ENCODE results near the gene DTNA.

The DTNA gene

DNA sequence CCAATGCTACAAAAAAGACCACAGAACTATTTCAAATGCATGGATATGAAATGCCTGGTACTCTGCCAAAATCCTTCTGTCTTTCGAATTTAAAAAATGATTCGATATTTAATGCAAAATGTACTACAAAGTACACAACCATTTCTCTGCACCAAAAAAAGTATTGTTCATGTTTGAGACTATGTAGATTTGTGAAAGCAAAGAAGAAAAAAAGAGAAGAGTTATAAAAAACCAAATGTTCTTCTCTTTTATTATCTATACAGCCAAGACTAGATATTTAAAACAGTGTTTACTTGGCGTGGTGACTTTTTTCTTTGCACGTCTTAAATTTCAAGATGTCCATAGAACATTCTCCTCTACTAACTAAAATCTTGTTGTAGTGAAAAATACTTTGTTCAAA, 89.2 kb downstream of the DTNA start:
- no peaks in the 10 kb centered on the region for H3K9me2 ChIP-seq (ENCODE audit: low read depth, low read length)
- H3K9ac ChIP-seq (ENCODE audit: low read length), result no peak overlapping the region
- no peaks in the 10 kb centered on the region for H3K79me2 ChIP-seq (ENCODE audit: insufficient read depth, low read length)
- H3K27me3 ChIP-seq (ENCODE audit: insufficient read depth, low read length), result no peaks in the 10 kb centered on the region
- no peaks in the 10 kb centered on the region for H3K4me1 ChIP-seq (ENCODE audit: insufficient read depth, low read length, severe bottlenecking)
- no peak overlapping the region for H3K4me3 ChIP-seq (ENCODE audit: low read depth, low read length, poor library complexity, severe bottlenecking)
- TF ChIP-seq, protein P1, sequence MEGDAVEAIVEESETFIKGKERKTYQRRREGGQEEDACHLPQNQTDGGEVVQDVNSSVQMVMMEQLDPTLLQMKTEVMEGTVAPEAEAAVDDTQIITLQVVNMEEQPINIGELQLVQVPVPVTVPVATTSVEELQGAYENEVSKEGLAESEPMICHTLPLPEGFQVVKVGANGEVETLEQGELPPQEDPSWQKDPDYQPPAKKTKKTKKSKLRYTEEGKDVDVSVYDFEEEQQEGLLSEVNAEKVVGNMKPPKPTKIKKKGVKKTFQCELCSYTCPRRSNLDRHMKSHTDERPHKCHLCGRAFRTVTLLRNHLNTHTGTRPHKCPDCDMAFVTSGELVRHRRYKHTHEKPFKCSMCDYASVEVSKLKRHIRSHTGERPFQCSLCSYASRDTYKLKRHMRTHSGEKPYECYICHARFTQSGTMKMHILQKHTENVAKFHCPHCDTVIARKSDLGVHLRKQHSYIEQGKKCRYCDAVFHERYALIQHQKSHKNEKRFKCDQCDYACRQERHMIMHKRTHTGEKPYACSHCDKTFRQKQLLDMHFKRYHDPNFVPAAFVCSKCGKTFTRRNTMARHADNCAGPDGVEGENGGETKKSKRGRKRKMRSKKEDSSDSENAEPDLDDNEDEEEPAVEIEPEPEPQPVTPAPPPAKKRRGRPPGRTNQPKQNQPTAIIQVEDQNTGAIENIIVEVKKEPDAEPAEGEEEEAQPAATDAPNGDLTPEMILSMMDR (IDR thresholded peaks at IDR 0.05; ENCODE audit: low read length), result no peak
- no peak for TF ChIP-seq EZH2 (IDR thresholded peaks at IDR 0.05; ENCODE audit: borderline replicate concordance, low read length)
- H3K9me3 ChIP-seq (ENCODE audit: low read length), result no peaks in the 10 kb centered on the region
- H3K4me2 ChIP-seq (ENCODE audit: low read length), result no peak overlapping the region
- no peaks in the 10 kb centered on the region for H3K36me3 ChIP-seq (ENCODE audit: insufficient read depth, low read length)
- no peaks in the 10 kb centered on the region for H3F3A ChIP-seq (ENCODE audit: insufficient read depth, low read length)
- H3K27ac ChIP-seq (ENCODE audit: low read depth, low read length, poor library complexity, severe bottlenecking), result no peak overlapping the region
- no peak overlapping the region for H2AFZ ChIP-seq (ENCODE audit: low read length)
- no peaks in the 10 kb centered on the region for H4K20me1 ChIP-seq (ENCODE audit: insufficient read depth, low read length)

DNA sequence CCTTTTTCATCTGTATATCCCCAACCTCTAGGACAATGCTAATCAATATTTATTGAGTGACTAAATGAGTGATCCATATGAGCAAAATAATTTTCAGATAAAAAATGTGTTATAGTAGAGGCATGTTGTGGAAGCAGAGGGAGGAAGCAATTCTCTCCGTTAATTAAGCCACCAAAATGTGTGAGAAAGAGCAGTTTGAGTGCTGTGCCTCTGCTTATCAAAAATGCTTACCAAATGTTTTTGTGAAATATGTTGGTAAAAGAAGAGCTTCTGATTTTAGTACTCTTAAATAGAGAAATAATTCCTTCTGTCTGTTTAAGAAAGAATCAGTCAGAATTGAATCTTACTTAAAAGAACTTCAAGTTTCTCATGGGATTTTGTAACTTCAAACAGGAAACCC, 90.3 kb downstream of the DTNA start:
- H3K9ac ChIP-seq (ENCODE audit: low read length), result no peak overlapping the region
- no peaks in the 10 kb centered on the region for H4K20me1 ChIP-seq (ENCODE audit: insufficient read depth, low read length)
- TF ChIP-seq EZH2 (IDR thresholded peaks at IDR 0.05; ENCODE audit: borderline replicate concordance, low read length), result no peak
- TF ChIP-seq, protein P1 (IDR thresholded peaks at IDR 0.05; ENCODE audit: low read length), result no peak
- no peaks in the 10 kb centered on the region for H3K79me2 ChIP-seq (ENCODE audit: insufficient read depth, low read length)
- H3F3A ChIP-seq (ENCODE audit: insufficient read depth, low read length), result no peaks in the 10 kb centered on the region
- H3K4me1 ChIP-seq (ENCODE audit: insufficient read depth, low read length, severe bottlenecking), result no peaks in the 10 kb centered on the region
- no peaks in the 10 kb centered on the region for H3K9me2 ChIP-seq (ENCODE audit: low read depth, low read length)
- no peak overlapping the region for H3K27ac ChIP-seq (ENCODE audit: low read depth, low read length, poor library complexity, severe bottlenecking)
- H3K9me3 ChIP-seq (ENCODE audit: low read length), result no peaks in the 10 kb centered on the region
- no peak overlapping the region for H3K4me3 ChIP-seq (ENCODE audit: low read depth, low read length, poor library complexity, severe bottlenecking)
- H3K27me3 ChIP-seq (ENCODE audit: insufficient read depth, low read length), result no peaks in the 10 kb centered on the region
- H3K36me3 ChIP-seq (ENCODE audit: insufficient read depth, low read length), result no peaks in the 10 kb centered on the region
- no peak overlapping the region for H3K4me2 ChIP-seq (ENCODE audit: low read length)
- no peak overlapping the region for H2AFZ ChIP-seq (ENCODE audit: low read length)

DNA sequence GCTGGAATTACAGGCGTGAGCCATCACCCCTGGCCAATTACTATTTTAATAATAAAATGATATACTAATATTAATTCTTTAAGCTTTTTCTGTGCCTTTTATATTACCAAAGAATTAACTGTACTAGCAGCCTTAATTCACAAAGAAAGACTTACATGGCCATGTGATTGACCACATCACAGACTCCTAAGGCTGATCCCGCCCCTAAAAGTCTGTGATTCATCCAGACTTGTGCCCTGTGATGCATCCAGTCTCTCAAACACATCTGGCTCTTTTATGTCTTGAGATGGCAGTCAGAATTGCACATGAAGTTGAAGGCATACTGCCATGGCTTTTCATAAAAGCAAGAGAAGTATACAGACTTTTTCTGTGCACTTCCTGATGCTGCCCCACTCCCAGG, 91.7 kb downstream of the DTNA start:
- Histone ChIP-seq H3K4me2 (ENCODE audit: low read length) (no peak overlapping the region), H3K9ac (ENCODE audit: low read length) (no peak overlapping the region), H3K9me3 (ENCODE audit: low read length) (no peaks in the 10 kb centered on the region), H3K4me1 (ENCODE audit: insufficient read depth, low read length, severe bottlenecking) (no peaks in the 10 kb centered on the region), H3K27me3 (ENCODE audit: insufficient read depth, low read length) (no peaks in the 10 kb centered on the region), H2AFZ (ENCODE audit: low read length) (no peak overlapping the region), H3K36me3 (ENCODE audit: insufficient read depth, low read length) (no peaks in the 10 kb centered on the region), H3F3A (ENCODE audit: insufficient read depth, low read length) (no peaks in the 10 kb centered on the region), H3K27ac (ENCODE audit: low read depth, low read length, poor library complexity, severe bottlenecking) (no peak overlapping the region), H3K9me2 (ENCODE audit: low read depth, low read length) (no peaks in the 10 kb centered on the region), H4K20me1 (ENCODE audit: insufficient read depth, low read length) (no peaks in the 10 kb centered on the region), H3K4me3 (ENCODE audit: low read depth, low read length, poor library complexity, severe bottlenecking) (no peak overlapping the region), H3K79me2 (ENCODE audit: insufficient read depth, low read length) (no peaks in the 10 kb centered on the region)
- TF ChIP-seq, protein P1 (IDR thresholded peaks at IDR 0.05; ENCODE audit: low read length), result no peak
- no peak for TF ChIP-seq EZH2 (IDR thresholded peaks at IDR 0.05; ENCODE audit: borderline replicate concordance, low read length)

Data from OCI-LY1 (cell line).